Measurements from ENCODE around the gene MAST4.
"Not testable (repeated sequence)": the region's sequence is repeated elsewhere in the genome, so short reads cannot be mapped to it uniquely, and the experiment has no call there.

MAST4 gene

DNA sequence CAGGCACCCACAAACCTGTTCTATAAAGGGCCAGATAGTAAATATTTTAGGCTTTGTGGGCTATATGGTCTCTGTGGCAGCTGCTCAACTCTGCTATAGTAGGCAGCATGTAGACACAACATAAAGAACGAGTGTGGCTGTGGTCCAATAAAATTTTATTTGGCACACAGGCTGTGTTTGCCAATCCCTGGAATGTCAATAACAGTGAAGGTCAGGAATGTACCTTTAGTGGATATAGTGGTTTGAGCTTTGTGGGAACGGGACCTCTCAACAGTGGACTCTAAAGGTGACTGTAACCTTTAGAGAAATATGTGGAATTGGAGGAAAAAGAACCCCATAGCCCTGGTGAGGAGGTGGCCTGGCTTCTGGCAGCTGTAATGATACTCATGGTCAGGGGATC, 145.2 kb downstream of the MAST4 start:
- DNase-seq (ENCODE audit: low read depth in 1 of 2, low spot score in 1 of 2): no peak

DNA sequence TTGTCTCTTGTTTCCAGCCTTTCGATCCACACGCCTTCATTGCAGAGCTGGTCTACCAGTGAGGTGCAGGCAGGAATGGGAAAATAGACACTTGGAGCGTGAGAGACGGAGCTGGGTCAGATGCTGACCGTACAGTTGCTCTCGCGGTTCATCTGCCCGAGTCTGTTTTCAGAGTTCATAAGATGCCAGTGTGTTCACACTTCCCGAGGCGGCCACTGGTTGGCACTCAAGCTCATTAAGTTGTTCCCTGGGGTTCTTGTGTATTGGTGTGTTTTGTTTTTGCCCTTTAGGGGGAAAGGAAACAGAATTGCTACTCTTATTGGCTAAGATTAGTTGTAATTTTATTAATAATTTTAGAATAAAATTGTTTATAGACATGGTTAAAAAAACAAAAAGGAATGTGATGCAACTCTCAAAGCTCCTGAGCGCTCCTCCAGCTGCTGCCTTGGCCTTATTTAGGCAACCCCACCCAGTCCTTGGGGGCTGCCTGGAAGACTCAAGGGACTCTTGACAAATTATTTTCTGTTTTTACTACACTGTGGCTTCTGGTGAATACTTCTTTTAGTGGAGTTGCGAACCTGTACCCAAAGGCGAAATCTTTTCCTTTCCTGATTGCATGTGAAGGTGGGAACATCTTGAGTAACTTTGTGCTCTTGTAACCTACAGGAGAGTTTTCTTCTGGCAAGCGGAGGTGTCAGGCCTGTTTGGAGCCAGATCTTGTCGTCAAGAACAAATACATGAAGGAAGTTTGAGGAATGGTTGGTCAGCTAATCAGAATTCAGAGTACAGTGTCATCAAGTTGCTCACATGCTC, 146.1 kb downstream of the MAST4 start:
- DNase-seq (ENCODE audit: low read depth in 1 of 2, low spot score in 1 of 2): no peak

- no peak for DNase-seq (ENCODE audit: low read depth in 1 of 2, low spot score in 1 of 2)
Observed at GRCh38 chr5:66742896-66743247, 146.7 kb downstream of the MAST4 start.

- no peak for DNase-seq (ENCODE audit: low read depth in 1 of 2, low spot score in 1 of 2)
Observed at GRCh38 chr5:66743344-66743743, 147.2 kb downstream of the MAST4 start.

- DNase-seq (ENCODE audit: low read depth in 1 of 2, low spot score in 1 of 2): no peak
Observed at GRCh38 chr5:66744040-66744439, 147.8 kb downstream of the MAST4 start.

DNA sequence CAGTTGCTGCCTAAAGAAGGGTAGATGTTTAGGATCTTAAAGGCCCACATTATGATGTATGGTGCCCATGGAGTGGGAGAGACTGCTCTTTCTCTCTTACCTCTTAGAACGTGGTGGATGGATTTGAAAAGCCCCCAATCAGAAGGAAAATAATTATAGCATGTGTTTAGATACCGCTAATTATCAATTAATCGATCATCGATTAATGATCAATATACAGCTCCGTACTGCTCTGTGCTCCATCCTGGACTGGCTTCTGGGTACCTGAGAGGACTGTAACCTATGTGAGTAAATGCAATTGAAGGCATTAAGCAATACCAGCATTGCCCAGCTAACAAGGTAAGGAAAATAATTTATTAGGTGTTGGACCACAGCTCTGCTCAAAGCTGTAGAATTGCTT, 149.1 kb downstream of the MAST4 start:
- no peak for DNase-seq (ENCODE audit: low read depth in 1 of 2, low spot score in 1 of 2)

DNA sequence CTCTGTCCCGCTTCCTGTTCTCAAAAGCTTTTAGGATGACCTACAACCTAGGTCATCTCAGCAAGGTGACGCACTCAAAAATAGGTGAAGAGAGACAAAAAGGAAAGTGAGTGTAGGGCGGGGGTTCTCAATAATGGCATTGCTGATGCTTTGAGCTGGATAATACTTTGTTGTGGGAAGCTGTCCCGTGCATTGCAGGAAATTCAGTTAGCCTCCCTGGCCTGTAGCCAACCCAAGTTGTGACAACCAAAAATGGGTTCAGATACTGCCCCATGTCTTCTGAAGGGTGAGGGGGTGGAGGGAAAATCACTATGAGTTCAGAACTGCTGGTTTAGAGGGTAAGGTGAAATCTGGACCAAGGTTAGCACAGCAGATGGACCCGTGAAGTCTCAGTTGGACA, 151.4 kb downstream of the MAST4 start:
- DNase-seq (ENCODE audit: low read depth in 1 of 2, low spot score in 1 of 2): no peak

- DNase-seq (ENCODE audit: low read depth in 1 of 2, low spot score in 1 of 2): not testable (repeated sequence)
Observed at GRCh38 chr5:66752668-66753067, 156.5 kb downstream of the MAST4 start.

GRCh38 chr5:66757219-66757833, 161.1 kb downstream of the MAST4 start:
- DNase-seq (ENCODE audit: low read depth in 1 of 2, low spot score in 1 of 2): no peak

GRCh38 chr5:66757834-66758371, 161.7 kb downstream of the MAST4 start:
- no peak for DNase-seq (ENCODE audit: low read depth in 1 of 2, low spot score in 1 of 2)

DNA sequence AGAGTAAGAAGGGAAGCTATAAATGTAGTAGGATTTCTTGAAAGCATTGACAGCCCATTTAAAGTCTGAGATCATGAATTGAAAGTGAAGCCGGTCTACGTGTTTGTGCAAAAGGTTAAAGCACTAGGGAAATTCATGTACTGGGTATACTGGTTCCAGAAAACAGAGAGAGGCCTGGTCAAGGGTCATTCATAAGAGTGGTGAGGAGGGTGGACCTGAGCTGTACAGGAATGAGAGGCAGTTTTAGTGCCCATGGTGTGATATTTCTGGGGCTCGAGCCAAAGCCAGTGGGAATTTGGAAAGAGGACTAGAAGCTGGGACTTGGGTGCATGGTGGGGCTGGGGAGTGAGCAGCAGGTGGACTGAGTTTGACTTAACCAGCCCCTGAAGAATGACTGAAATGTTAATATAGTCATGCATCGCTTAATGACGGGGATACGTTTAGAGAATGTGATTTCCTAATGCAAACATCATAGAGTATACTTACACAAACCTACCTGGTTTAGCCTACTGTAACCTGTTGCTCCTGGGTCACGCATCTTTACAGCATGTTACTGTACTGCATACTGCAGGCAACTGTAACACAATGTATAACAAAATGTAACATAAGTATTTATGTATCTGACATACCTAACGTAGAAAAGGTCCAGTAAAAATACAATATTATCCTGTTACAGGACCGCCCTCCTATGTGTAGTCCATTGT, 173.0 kb downstream of the MAST4 start:
- no peak for DNase-seq (ENCODE audit: low read depth in 1 of 2, low spot score in 1 of 2)

DNA sequence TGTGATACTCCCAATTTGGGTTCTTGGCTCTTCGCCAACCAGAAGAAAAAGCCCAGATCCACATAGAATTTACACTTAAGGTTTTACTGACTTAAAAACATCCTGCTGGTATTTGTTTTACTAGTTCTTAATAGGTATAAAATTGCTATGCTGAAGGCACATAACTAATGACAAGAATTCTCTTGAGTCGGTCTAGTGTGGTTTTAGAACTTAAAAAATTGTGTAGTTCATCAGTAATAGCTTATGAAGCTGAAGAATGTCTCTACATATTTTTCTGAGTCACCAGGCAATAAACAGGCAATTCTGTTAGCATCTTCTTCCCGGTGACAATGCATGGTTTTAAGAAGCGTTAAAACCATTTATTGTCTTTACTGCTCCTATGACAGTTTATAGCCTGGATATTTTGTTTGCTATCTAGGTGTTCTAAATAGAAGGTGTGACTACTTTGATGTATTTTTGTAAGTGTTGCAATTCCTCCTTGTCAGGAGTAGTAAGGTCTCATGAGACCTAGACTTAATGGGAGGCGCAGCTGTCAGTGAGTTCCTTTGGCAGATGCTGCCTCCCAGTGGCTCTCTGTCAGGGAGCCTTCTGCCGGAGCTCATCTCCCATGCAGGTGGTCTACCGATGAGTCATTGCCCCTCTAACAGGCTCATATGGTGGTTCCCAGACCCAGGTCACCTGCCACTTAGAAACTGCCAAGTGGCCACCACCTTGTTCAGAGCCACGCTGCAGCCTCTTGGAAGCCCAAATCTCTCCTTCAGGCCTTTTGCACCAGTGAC, 173.8 kb downstream of the MAST4 start:
- DNase-seq (ENCODE audit: low read depth in 1 of 2, low spot score in 1 of 2): no peak

GRCh38 chr5:66777868-66778267, 181.7 kb downstream of the MAST4 start:
- DNase-seq (ENCODE audit: low read depth in 1 of 2, low spot score in 1 of 2): no peak

GRCh38 chr5:66779528-66779927, 183.3 kb downstream of the MAST4 start:
- no peak for DNase-seq (ENCODE audit: low read depth in 1 of 2, low spot score in 1 of 2)

- DNase-seq (ENCODE audit: low read depth in 1 of 2, low spot score in 1 of 2): no peak
Observed at GRCh38 chr5:66788556-66788955, 192.4 kb downstream of the MAST4 start.

- DNase-seq (ENCODE audit: low read depth in 1 of 2, low spot score in 1 of 2): no peak
Observed at GRCh38 chr5:66789434-66789833, 193.2 kb downstream of the MAST4 start.

GRCh38 chr5:66793049-66793448, 196.9 kb downstream of the MAST4 start:
- no peak for DNase-seq (ENCODE audit: low read depth in 1 of 2, low spot score in 1 of 2)

DNA sequence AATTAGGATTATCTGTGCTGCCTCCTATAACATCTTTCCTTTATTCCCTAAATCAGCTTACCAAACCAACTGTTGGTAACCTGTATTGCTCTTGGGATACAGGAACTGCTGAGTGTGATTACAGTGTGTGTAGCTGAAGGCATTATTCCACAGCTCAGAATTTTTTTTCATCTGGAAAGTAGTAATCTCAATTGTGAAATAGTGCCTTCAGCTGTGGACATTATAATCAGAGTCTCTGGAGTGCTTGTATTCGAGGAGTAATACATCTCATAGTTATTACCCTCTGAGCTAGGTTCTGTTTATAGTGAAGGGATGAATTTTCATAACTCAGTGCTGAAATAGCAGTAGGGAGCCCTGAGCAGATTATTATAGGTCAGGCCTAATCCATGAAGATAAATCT, 199.5 kb downstream of the MAST4 start:
- no peak for DNase-seq (ENCODE audit: low read depth in 1 of 2, low spot score in 1 of 2)

DNA sequence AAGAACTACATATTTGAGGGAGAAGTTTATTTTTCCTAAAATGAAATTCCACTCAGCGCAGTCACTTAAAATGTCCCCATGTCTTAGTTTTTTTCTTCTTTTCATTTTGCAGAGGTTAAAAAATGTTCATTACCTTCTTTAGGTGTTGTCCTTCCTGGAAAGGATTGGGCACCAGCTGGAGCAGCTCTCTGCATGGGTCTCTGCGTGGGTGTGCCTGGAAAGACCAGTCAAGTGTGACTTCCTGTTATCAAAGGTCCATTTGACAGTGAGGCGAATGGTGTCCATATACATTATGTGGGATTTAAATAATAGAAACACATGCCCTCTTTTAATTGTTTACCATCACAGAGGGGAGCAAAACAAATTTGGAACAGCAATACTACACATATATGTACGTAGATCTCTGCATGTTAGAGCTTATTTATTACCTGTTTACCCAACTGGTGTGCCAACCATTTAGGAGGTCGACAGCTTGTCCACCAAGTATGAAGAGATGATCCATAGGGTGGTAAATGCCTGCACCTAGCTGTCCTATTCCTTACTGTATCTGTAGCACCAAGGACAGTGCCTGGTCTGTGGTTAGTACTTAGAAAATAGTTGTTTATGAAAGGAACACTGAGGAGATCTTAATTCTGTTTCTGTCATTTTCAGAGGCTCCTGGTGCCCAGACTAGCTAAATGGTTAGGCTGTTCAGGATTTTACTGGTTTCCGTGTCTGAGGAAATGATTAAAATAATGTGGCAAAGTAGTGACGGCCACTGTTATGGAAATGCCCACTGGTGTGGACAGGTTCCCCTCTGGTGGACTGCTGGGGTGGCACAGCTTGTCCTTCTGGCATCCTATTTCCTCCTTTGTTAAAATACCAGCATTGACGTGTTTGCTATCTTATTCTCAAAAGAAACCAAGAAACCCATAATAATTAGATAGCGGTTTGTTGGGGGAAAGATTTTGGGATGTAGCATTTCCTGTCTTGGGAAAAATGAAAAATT, 200.4 kb downstream of the MAST4 start:
- DNase-seq (ENCODE audit: low read depth in 1 of 2, low spot score in 1 of 2): no peak

GRCh38 chr5:66802941-66803340, 206.7 kb downstream of the MAST4 start:
- no peak for DNase-seq (ENCODE audit: low read depth in 1 of 2, low spot score in 1 of 2)

Measured in stimulated activated CD4-positive, alpha-beta T cell treated with anti-CD3 and anti-CD28 coated beads, Interleukin-15, amount 100 ng/mL, for 1 hour (primary cell).